HEK293 (cell line): Measurements from ENCODE around the gene CTCF.

Experiments used
- GLI2 ChIP-seq: fragments of 450-650 bp; formaldehyde crosslinking; IDR thresholded peaks from 2 replicates; pipeline ENCODE4; 2017; ENCODE audit warnings: missing biosample characterization, missing genetic modification characterization, low read depth, borderline replicate concordance
- GLIS1 ChIP-seq: fragments of 450-650 bp; formaldehyde crosslinking; IDR thresholded peaks from 2 replicates; pipeline ENCODE4 v1.5.1; 2016; ENCODE audit warnings: missing biosample characterization, missing genetic modification characterization
- KLF10 ChIP-seq: fragments of 450-650 bp; IDR thresholded peaks from 2 replicates; pipeline ENCODE4 v1.5.1; 2018; ENCODE audit warnings: missing biosample characterization, mild to moderate bottlenecking, missing genetic modification characterization
- KLF9 ChIP-seq: fragments of 450-650 bp; formaldehyde crosslinking; IDR thresholded peaks from 2 replicates; pipeline ENCODE4 v1.5.1; 2016; ENCODE audit warnings: missing biosample characterization, missing genetic modification characterization, low read depth
- SCRT2 ChIP-seq: fragments of 450-650 bp; formaldehyde crosslinking; IDR thresholded peaks from 2 replicates; pipeline ENCODE4 v1.5.1; 2016; ENCODE audit warnings: missing biosample characterization, missing genetic modification characterization
- SP7 ChIP-seq: fragments of 450-650 bp; formaldehyde crosslinking; IDR thresholded peaks from 2 replicates; pipeline ENCODE4 v1.5.1; 2016; ENCODE audit warnings: missing biosample characterization, missing genetic modification characterization
- ZBTB1 ChIP-seq: fragments of 450-650 bp; formaldehyde crosslinking; IDR thresholded peaks from 2 replicates; pipeline ENCODE4 v1.5.1; 2016; ENCODE audit warnings: missing biosample characterization, missing genetic modification characterization
- ZBTB17 ChIP-seq: fragments of 450-650 bp; formaldehyde crosslinking; IDR thresholded peaks from 2 replicates; pipeline ENCODE4 v1.5.1; 2016; ENCODE audit warnings: missing biosample characterization, missing genetic modification characterization
- ZEB2 ChIP-seq: fragments of 450-650 bp; formaldehyde crosslinking; IDR thresholded peaks from 2 replicates; pipeline ENCODE4 v1.5.1; 2016; ENCODE audit warnings: missing biosample characterization, missing genetic modification characterization
- ZFP69B ChIP-seq: fragments of 450-650 bp; formaldehyde crosslinking; IDR thresholded peaks from 2 replicates; pipeline ENCODE4 v1.5.1; 2016; ENCODE audit warnings: missing biosample characterization, missing genetic modification characterization
- ZNF155 ChIP-seq: fragments of 450-650 bp; formaldehyde crosslinking; IDR thresholded peaks from 2 replicates; pipeline ENCODE4 v1.5.1; 2016; ENCODE audit warnings: missing biosample characterization, missing genetic modification characterization
- ZNF169 ChIP-seq: fragments of 450-650 bp; formaldehyde crosslinking; IDR thresholded peaks from 2 replicates; pipeline ENCODE4 v1.5.1; 2016; ENCODE audit warnings: missing biosample characterization, missing genetic modification characterization
- ZNF19 ChIP-seq: fragments of 450-650 bp; formaldehyde crosslinking; IDR thresholded peaks from 2 replicates; pipeline ENCODE4; 2016; ENCODE audit warnings: missing biosample characterization, missing genetic modification characterization, low read depth
- ZNF292 ChIP-seq: fragments of 450-650 bp; formaldehyde crosslinking; IDR thresholded peaks from 2 replicates; pipeline ENCODE4 v1.5.1; 2016; ENCODE audit warnings: low read depth, missing biosample characterization, missing genetic modification characterization, borderline replicate concordance
- ZNF426 ChIP-seq: fragments of 450-650 bp; formaldehyde crosslinking; IDR thresholded peaks from 2 replicates; pipeline ENCODE4 v1.5.1; 2017; ENCODE audit warnings: missing biosample characterization, missing genetic modification characterization, mild to moderate bottlenecking, inconsistent platforms, moderate library complexity
- ZNF433 ChIP-seq: fragments of 450-650 bp; formaldehyde crosslinking; IDR thresholded peaks from 2 replicates; pipeline ENCODE4 v1.5.1; 2016; ENCODE audit warnings: missing biosample characterization, missing genetic modification characterization, low read depth
- ZNF521 ChIP-seq: fragments of 450-650 bp; formaldehyde crosslinking; IDR thresholded peaks from 2 replicates; pipeline ENCODE4 v1.5.1; 2017; ENCODE audit warnings: missing biosample characterization, mild to moderate bottlenecking, missing genetic modification characterization
- ZNF558 ChIP-seq: fragments of 450-650 bp; formaldehyde crosslinking; IDR thresholded peaks from 2 replicates; pipeline ENCODE4 v1.5.1; 2016; ENCODE audit warnings: missing biosample characterization, missing genetic modification characterization
- ZNF561 ChIP-seq: fragments of 450-650 bp; IDR thresholded peaks from 2 replicates; pipeline ENCODE4 v1.5.1; 2018; ENCODE audit warnings: missing biosample characterization, missing genetic modification characterization, borderline replicate concordance
- ZNF600 ChIP-seq: fragments of 450-650 bp; formaldehyde crosslinking; IDR thresholded peaks from 2 replicates; pipeline ENCODE4 v1.5.1; 2016; ENCODE audit warnings: missing biosample characterization, missing genetic modification characterization
- ZNF629 ChIP-seq: fragments of 450-650 bp; formaldehyde crosslinking; IDR thresholded peaks from 2 replicates; pipeline ENCODE4 v1.5.1; 2017; ENCODE audit warnings: missing biosample characterization, missing genetic modification characterization
- ZNF654 ChIP-seq: fragments of 450-650 bp; formaldehyde crosslinking; IDR thresholded peaks from 2 replicates; pipeline ENCODE4 v1.5.1; 2016; ENCODE audit warnings: low read depth, missing biosample characterization, missing genetic modification characterization
- ZNF701 ChIP-seq: fragments of 450-650 bp; formaldehyde crosslinking; IDR thresholded peaks from 2 replicates; pipeline ENCODE4 v1.5.1; 2016; ENCODE audit warnings: missing biosample characterization, missing genetic modification characterization
- ZNF830 ChIP-seq: fragments of 450-650 bp; IDR thresholded peaks from 2 replicates; pipeline ENCODE4 v1.5.0; 2018; ENCODE audit warnings: missing biosample characterization, missing genetic modification characterization, low read depth, mild to moderate bottlenecking, moderate library complexity
- ZXDB ChIP-seq: fragments of 450-650 bp; formaldehyde crosslinking; IDR thresholded peaks from 2 replicates; pipeline ENCODE4 v1.5.1; 2016; ENCODE audit warnings: missing biosample characterization, missing genetic modification characterization
- TF ChIP-seq, protein P1 (sequence below): fragments of 450-650 bp; formaldehyde crosslinking; IDR thresholded peaks from 2 replicates; pipeline ENCODE4 v1.5.1; 2016; ENCODE audit warnings: missing biosample characterization, missing genetic modification characterization, borderline replicate concordance
- TF ChIP-seq, protein P2 (sequence below): fragments of 450-650 bp; formaldehyde crosslinking; IDR thresholded peaks from 2 replicates; pipeline ENCODE4 v1.5.1; 2016; ENCODE audit warnings: missing biosample characterization, missing genetic modification characterization, borderline replicate concordance
- TF ChIP-seq, protein P3 (sequence below): fragments of 450-650 bp; formaldehyde crosslinking; IDR thresholded peaks from 2 replicates; pipeline ENCODE4 v1.5.1; 2016; ENCODE audit warnings: missing biosample characterization, missing genetic modification characterization
- TF ChIP-seq, protein P4 (sequence below): fragments of 450-650 bp; formaldehyde crosslinking; IDR thresholded peaks from 2 replicates; pipeline ENCODE4 v1.5.1; 2016; ENCODE audit warnings: missing biosample characterization, missing genetic modification characterization, low read depth
- TF ChIP-seq, protein P5 (sequence below): fragments of 450-650 bp; IDR thresholded peaks from 2 replicates; pipeline ENCODE4 v1.5.1; 2018; ENCODE audit warnings: missing biosample characterization, mild to moderate bottlenecking, missing genetic modification characterization
- TF ChIP-seq, protein P6 (sequence below): fragments of 450-650 bp; formaldehyde crosslinking; IDR thresholded peaks from 2 replicates; pipeline ENCODE4 v1.5.1; 2016; ENCODE audit warnings: missing biosample characterization, missing genetic modification characterization

The CTCF gene

DNA sequence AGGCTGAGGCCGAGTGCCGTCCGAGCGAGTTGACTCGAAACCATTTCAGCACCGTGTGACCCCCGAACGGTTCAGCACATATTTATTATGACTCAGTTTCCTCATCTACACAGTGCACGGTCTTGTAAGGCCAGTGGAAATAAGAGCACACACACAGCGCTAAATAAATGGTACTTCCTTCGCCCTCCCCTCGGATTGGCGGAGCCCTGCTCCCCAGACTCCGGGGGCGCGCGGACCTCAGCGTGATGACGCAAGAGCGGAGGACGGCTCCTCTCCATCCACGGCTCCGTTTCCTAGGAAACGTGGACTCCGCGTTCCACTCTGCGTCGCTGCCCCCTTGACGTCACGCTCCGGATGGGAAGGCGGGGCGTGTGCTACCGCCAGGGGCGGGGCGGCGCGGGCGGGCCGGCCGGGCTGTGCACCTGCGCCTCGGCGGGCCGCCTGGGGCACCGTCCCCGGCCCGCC, 98.3 kb downstream of the CTCF start, which contains the start of gene PARD6A (continued):
- TF ChIP-seq ZBTB17, result peak; percentile 66
- TF ChIP-seq, protein P1, sequence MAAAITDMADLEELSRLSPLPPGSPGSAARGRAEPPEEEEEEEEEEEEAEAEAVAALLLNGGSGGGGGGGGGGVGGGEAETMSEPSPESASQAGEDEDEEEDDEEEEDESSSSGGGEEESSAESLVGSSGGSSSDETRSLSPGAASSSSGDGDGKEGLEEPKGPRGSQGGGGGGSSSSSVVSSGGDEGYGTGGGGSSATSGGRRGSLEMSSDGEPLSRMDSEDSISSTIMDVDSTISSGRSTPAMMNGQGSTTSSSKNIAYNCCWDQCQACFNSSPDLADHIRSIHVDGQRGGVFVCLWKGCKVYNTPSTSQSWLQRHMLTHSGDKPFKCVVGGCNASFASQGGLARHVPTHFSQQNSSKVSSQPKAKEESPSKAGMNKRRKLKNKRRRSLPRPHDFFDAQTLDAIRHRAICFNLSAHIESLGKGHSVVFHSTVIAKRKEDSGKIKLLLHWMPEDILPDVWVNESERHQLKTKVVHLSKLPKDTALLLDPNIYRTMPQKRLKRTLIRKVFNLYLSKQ (tag by site-specific recombination), result no peak
- TF ChIP-seq, protein P2, sequence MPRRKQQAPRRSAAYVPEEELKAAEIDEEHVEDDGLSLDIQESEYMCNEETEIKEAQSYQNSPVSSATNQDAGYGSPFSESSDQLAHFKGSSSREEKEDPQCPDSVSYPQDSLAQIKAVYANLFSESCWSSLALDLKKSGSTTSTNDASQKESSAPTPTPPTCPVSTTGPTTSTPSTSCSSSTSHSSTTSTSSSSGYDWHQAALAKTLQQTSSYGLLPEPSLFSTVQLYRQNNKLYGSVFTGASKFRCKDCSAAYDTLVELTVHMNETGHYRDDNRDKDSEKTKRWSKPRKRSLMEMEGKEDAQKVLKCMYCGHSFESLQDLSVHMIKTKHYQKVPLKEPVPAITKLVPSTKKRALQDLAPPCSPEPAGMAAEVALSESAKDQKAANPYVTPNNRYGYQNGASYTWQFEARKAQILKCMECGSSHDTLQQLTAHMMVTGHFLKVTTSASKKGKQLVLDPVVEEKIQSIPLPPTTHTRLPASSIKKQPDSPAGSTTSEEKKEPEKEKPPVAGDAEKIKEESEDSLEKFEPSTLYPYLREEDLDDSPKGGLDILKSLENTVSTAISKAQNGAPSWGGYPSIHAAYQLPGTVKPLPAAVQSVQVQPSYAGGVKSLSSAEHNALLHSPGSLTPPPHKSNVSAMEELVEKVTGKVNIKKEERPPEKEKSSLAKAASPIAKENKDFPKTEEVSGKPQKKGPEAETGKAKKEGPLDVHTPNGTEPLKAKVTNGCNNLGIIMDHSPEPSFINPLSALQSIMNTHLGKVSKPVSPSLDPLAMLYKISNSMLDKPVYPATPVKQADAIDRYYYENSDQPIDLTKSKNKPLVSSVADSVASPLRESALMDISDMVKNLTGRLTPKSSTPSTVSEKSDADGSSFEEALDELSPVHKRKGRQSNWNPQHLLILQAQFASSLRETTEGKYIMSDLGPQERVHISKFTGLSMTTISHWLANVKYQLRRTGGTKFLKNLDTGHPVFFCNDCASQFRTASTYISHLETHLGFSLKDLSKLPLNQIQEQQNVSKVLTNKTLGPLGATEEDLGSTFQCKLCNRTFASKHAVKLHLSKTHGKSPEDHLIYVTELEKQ, result no peak
- TF ChIP-seq ZNF558 (tag by site-specific recombination), result no peak
- no peak for TF ChIP-seq ZNF155 (tag by site-specific recombination)
- TF ChIP-seq ZNF292 (tag by site-specific recombination), result no peak
- no peak for TF ChIP-seq KLF9
- TF ChIP-seq ZBTB1 (tag by site-specific recombination), result no peak
- TF ChIP-seq, protein P3, sequence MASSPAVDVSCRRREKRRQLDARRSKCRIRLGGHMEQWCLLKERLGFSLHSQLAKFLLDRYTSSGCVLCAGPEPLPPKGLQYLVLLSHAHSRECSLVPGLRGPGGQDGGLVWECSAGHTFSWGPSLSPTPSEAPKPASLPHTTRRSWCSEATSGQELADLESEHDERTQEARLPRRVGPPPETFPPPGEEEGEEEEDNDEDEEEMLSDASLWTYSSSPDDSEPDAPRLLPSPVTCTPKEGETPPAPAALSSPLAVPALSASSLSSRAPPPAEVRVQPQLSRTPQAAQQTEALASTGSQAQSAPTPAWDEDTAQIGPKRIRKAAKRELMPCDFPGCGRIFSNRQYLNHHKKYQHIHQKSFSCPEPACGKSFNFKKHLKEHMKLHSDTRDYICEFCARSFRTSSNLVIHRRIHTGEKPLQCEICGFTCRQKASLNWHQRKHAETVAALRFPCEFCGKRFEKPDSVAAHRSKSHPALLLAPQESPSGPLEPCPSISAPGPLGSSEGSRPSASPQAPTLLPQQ (tag by site-specific recombination), result no peak
- TF ChIP-seq ZNF561 (tag by site-specific recombination), result peak; percentile 57; the same call in 1 of the 2 replicates
- no peak for TF ChIP-seq ZNF433
- TF ChIP-seq, protein P4, sequence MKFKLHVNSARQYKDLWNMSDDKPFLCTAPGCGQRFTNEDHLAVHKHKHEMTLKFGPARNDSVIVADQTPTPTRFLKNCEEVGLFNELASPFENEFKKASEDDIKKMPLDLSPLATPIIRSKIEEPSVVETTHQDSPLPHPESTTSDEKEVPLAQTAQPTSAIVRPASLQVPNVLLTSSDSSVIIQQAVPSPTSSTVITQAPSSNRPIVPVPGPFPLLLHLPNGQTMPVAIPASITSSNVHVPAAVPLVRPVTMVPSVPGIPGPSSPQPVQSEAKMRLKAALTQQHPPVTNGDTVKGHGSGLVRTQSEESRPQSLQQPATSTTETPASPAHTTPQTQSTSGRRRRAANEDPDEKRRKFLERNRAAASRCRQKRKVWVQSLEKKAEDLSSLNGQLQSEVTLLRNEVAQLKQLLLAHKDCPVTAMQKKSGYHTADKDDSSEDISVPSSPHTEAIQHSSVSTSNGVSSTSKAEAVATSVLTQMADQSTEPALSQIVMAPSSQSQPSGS (tag by site-specific recombination), result peak; percentile 83
- TF ChIP-seq GLI2 (tag by site-specific recombination), result no peak
- no peak for TF ChIP-seq ZNF830 (tag by site-specific recombination)
- no peak for TF ChIP-seq ZNF521 (tag by site-specific recombination)
- TF ChIP-seq ZNF426 (tag by site-specific recombination), result no peak
- TF ChIP-seq ZNF169 (tag by site-specific recombination), result no peak
- no peak for TF ChIP-seq ZNF19 (tag by site-specific recombination)
- TF ChIP-seq ZNF701 (tag by site-specific recombination), result no peak
- no peak for TF ChIP-seq ZEB2
- peak; percentile 40; the same call in 1 of the 2 replicates for TF ChIP-seq ZXDB (tag by site-specific recombination)
- TF ChIP-seq GLIS1 (tag by site-specific recombination), result peak; percentile 20; the same call in 1 of the 2 replicates
- TF ChIP-seq SCRT2, result no peak
- TF ChIP-seq ZNF629 (tag by site-specific recombination), result peak; percentile 98
- TF ChIP-seq, protein P5, sequence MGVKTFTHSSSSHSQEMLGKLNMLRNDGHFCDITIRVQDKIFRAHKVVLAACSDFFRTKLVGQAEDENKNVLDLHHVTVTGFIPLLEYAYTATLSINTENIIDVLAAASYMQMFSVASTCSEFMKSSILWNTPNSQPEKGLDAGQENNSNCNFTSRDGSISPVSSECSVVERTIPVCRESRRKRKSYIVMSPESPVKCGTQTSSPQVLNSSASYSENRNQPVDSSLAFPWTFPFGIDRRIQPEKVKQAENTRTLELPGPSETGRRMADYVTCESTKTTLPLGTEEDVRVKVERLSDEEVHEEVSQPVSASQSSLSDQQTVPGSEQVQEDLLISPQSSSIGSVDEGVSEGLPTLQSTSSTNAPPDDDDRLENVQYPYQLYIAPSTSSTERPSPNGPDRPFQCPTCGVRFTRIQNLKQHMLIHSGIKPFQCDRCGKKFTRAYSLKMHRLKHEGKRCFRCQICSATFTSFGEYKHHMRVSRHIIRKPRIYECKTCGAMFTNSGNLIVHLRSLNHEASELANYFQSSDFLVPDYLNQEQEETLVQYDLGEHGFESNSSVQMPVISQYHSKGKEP (tag by site-specific recombination), result no peak
- TF ChIP-seq SP7 (tag by site-specific recombination), result peak; percentile 40
- TF ChIP-seq KLF10, result peak; percentile 19; the same call in 1 of the 2 replicates
- no peak for TF ChIP-seq ZNF654 (tag by site-specific recombination)
- no peak for TF ChIP-seq ZFP69B (tag by site-specific recombination)
- TF ChIP-seq, protein P6, sequence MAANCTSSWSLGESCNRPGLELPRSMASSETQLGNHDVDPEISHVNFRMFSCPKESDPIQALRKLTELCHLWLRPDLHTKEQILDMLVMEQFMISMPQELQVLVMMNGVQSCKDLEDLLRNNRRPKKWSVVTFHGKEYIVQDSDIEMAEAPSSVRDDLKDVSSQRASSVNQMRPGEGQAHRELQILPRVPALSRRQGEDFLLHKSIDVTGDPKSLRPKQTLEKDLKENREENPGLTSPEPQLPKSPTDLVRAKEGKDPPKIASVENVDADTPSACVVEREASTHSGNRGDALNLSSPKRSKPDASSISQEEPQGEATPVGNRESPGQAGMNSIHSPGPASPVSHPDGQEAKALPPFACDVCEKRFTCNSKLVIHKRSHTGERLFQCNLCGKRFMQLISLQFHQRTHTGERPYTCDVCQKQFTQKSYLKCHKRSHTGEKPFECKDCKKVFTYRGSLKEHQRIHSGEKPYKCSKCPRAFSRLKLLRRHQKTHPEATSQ (tag by site-specific recombination), result no peak
- 0 out of 2 replicates have a peak, but pooled peaks have one; percentile 2 for TF ChIP-seq ZNF600 (tag by site-specific recombination)
